Natural killer cell (primary cell): ENCODE data around the gene TPO. TPM values are rescaled to one million over a fixed set of nuclear protein-coding genes. Genes with fewer than 3 reads are reported as not detected.

Experiments used
- ATAC-seq, 3 donors: fragments of 150-1000 bp in 2 of 3; fragments of 200-7000 bp in 1 of 3; cut with Tn5 transposase; 1 replicate in 1 of 3; 2 replicates in 2 of 3; pipeline ENCODE4 v1.10.0; 2021; ENCODE audit warnings: mild to moderate bottlenecking in 2 of 3, moderate library complexity in 2 of 3
- DNase-seq, 2 donors: peaks; one replicate each; pipeline versions ENCODE4 v3.0.0 to v3.0.0-alpha.2; 2013 to 2021; ENCODE audit warnings: mixed read lengths in 1 of 2
- H3K27ac ChIP-seq: one replicate; pipeline ENCODE4 v1.5.1; 2013; ENCODE audit warnings: mild to moderate bottlenecking, low read length
- H3K27me3 ChIP-seq: one replicate; pipeline ENCODE4 v1.6.1; 2013; ENCODE audit warnings: low read length; ENCODE audit not compliant: control insufficient read depth, insufficient read depth
- H3K36me3 ChIP-seq: one replicate; pipeline ENCODE4 v1.6.1; 2013; ENCODE audit warnings: low read length; ENCODE audit not compliant: control insufficient read depth, insufficient read depth
- H3K4me1 ChIP-seq: one replicate; pipeline ENCODE4 v1.6.1; 2013; ENCODE audit warnings: low read length; ENCODE audit not compliant: control insufficient read depth, insufficient read depth
- H3K4me3 ChIP-seq: one replicate; pipeline ENCODE4 v1.5.1; 2013; ENCODE audit warnings: low read length
- H3K9me3 ChIP-seq: one replicate; pipeline ENCODE4 v1.6.1; 2013; ENCODE audit warnings: low read length; ENCODE audit not compliant: control insufficient read depth, insufficient read depth
- H3K27ac Mint-ChIP-seq, 2 donors: one replicate each; pipeline ENCODE4 v1.8.0; 2022; ENCODE audit warnings: mild to moderate bottlenecking in 2 of 2, mixed read lengths in 2 of 2, moderate library complexity in 1 of 2
- H3K27me3 Mint-ChIP-seq, 2 donors: one replicate each; pipeline ENCODE4 v1.8.0; 2022; ENCODE audit warnings: low read depth in 2 of 2, mixed read lengths in 2 of 2
- H3K36me3 Mint-ChIP-seq: one replicate; pipeline ENCODE4 v1.8.0; 2022; ENCODE audit warnings: mixed read lengths
- H3K4me1 Mint-ChIP-seq, 2 donors: one replicate each; pipeline ENCODE4 v1.8.0; 2022; ENCODE audit warnings: mixed read lengths in 2 of 2
- H3K4me3 Mint-ChIP-seq: one replicate; pipeline ENCODE4 v1.8.0; 2022; ENCODE audit warnings: mild to moderate bottlenecking, moderate library complexity, mixed read lengths
- H3K9me3 Mint-ChIP-seq, 2 donors: one replicate each; pipeline ENCODE4 v1.8.0; 2022; ENCODE audit warnings: mixed read lengths in 2 of 2
- CTCF ChIP-seq: fragments of 200-600 bp; IDR thresholded peaks from one replicate; pipeline ENCODE4 v1.8.0; 2022; ENCODE audit warnings: antibody characterized with exemption
- WGBS: methylation state at CpG from one replicate; pipeline ENCODE4 v1.1.7; 2013; ENCODE audit warnings: missing lambda C conversion rate; ENCODE audit not compliant: insufficient coverage; 5-methylcytosine and 5-hydroxymethylcytosine counted together
- intact Hi-C: fragments of 100-400 bp; cut with micrococcal nuclease; formaldehyde crosslinking; loops from one replicate; pipeline ENCODE4 v1.14.2; 2022
- total RNA-seq, 4 donors: library from RNA; stranded (reverse); fragments of 120-200 nt in 1 of 4; gene quantifications; one replicate each; pipeline versions ENCODE4 v1.2.3 to v1.2.4, GENCODE V29; 2013 to 2022

TPO gene
- not detected for total RNA-seq
- total RNA-seq (2013), result not detected

DNA sequence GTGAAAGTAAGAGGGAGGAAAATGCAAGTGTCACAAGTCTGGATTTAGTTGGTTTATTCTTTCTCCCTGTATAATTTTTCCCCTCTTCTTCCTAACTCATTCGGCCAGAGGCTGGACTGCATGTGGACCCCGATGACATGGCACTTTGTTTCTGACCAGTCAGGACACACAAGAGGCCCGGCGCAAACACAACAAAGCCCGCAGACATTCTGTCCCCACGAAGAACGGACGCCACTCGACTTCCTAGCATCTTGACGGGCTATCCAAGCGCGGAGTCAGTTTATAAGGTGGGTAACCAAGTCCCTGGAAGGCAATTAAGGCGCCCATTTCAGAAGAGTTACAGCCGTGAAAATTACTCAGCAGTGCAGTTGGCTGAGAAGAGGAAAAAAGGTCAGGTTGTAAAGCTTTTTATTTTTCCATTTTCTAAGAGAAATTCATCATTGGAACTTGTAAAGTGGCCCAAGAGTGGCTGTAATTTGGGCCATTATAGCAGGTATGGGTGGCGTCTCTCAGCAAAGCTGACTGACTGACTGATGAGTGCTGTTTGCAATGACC, at the start of gene TPO:
Gene TPO (plus strand): TSS at position 308 of the 555 bp plus-strand sequence. CDS start 946 bp downstream, outside the sequence.
- Mint-ChIP-seq H3K27me3 (peaks cover 0 to 11% of the 10 kb centered on the region in 2 donors), H3K36me3 (no peaks in the 10 kb centered on the region), H3K4me1 (no peaks in the 10 kb centered on the region), H3K4me3 (no peak within 1 kb of the TSS), H3K9me3 (no peaks in the 10 kb centered on the region), H3K27ac (no peak within 1 kb of the TSS)
- ATAC-seq, result no peak
- Histone ChIP-seq H3K36me3 (no peaks in the 10 kb centered on the region), H3K27me3 (no peaks in the 10 kb centered on the region), H3K4me1 (no peaks in the 10 kb centered on the region), H3K4me3 (no peak within 1 kb of the TSS), H3K9me3 (no peaks in the 10 kb centered on the region), H3K27ac (no peak within 1 kb of the TSS)
- intact Hi-C loops, result no loop called here
- 92% methylated on average over 15 of the region's 15 CpGs for WGBS
- TF ChIP-seq CTCF, result no peak
- no peak for DNase-seq

DNA sequence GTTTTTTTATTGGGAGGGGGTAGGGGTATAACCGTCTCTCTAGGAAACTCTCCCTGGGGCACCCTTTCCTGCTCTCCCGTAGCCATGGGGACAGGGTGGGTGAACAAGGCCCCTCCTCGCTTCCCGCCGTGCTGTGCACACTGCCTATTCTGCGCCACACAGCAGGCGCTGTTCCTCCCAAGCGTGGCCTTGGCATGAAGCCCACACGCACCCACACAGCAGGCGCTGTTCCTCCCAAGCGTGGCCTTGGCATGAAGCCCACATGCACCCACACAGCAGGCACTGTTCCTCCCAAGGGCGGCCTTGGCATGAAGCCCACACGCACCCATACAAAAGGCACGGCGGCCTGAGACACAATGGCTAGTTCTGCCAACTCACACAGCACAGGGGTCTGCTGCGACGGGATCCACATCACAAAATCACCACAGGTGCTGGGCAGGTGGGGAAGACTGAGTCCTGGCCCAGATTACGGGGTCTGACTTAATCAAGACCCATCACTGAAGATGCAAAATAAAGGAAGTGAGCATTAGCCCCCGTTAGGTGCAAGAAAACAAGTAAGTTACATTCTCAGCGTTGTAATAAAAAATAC, 46.6 kb upstream of the TPO start:
- intact Hi-C loops, result no loop called here
- TF ChIP-seq CTCF, result no peak
- no peaks in the 10 kb centered on the region for H3K4me1 ChIP-seq
- H3K36me3 Mint-ChIP-seq, result no peaks in the 10 kb centered on the region
- no peaks in the 10 kb centered on the region for H3K4me1 Mint-ChIP-seq
- H3K27ac Mint-ChIP-seq, result no peak overlapping the region
- no peaks in the 10 kb centered on the region for H3K9me3 Mint-ChIP-seq
- H3K36me3 ChIP-seq, result no peaks in the 10 kb centered on the region
- no peak overlapping the region for H3K27ac ChIP-seq
- no peaks in the 10 kb centered on the region for H3K9me3 ChIP-seq
- H3K4me3 ChIP-seq, result no peak overlapping the region
- WGBS, result 23% methylated on average over 20 of the region's 20 CpGs
- H3K27me3 ChIP-seq, result no peaks in the 10 kb centered on the region
- peak in 1 of 2 donors; percentile 22 for DNase-seq
- ATAC-seq, result peak in 1 of 3 donors; percentile 21
- H3K27me3 Mint-ChIP-seq, result peaks cover 3 to 46% of the 10 kb centered on the region in 2 donors
- H3K4me3 Mint-ChIP-seq, result no peak overlapping the region

DNA sequence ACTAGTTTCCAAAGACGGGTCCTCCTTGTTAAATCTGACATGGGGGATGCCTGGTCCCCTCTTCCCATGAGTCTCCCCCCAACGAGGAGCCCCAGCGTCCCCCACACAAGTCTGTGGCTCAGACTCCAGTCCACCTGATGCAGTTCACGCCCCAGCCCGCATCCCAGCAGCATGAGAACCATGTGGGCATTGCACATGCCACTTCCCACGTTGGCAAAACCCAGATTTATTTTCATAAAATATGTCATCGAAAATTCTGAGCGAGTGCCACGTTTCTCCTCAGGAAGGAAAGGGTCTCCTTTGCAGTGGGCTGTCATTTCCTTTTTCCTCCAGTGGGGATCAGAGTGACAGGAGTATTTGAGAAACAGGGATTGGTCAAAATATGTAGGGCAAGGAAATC, 45.7 kb upstream of the TPO start:
- no peak for TF ChIP-seq CTCF
- peaks cover 7 to 53% of the 10 kb centered on the region in 2 donors for H3K27me3 Mint-ChIP-seq
- H3K9me3 ChIP-seq, result no peaks in the 10 kb centered on the region
- DNase-seq (no peak), ATAC-seq (no peak)
- no peaks in the 10 kb centered on the region for H3K9me3 Mint-ChIP-seq
- WGBS, result 57% methylated on average over 9 of the region's 9 CpGs
- H3K36me3 ChIP-seq, result no peaks in the 10 kb centered on the region
- no peak overlapping the region for H3K4me3 Mint-ChIP-seq
- no peaks in the 10 kb centered on the region for H3K4me1 Mint-ChIP-seq
- intact Hi-C loops, result no loop called here
- no peak overlapping the region for H3K27ac Mint-ChIP-seq
- H3K36me3 Mint-ChIP-seq, result no peaks in the 10 kb centered on the region
- no peaks in the 10 kb centered on the region for H3K4me1 ChIP-seq
- no peak overlapping the region for H3K27ac ChIP-seq
- H3K27me3 ChIP-seq, result no peaks in the 10 kb centered on the region
- H3K4me3 ChIP-seq, result no peak overlapping the region

GRCh38 chr2:1369905-1370304, 43.4 kb upstream of the TPO start:
- 93% methylated on average over 10 of the region's 10 CpGs for WGBS
- Histone ChIP-seq H3K4me1 (no peaks in the 10 kb centered on the region), H3K27ac (no peak overlapping the region), H3K9me3 (no peaks in the 10 kb centered on the region), H3K4me3 (no peak overlapping the region), H3K27me3 (no peaks in the 10 kb centered on the region), H3K36me3 (no peaks in the 10 kb centered on the region)
- no peak overlapping the region for H3K27ac Mint-ChIP-seq
- no peak overlapping the region for H3K4me3 Mint-ChIP-seq
- ATAC-seq (no peak), DNase-seq (no peak)
- intact Hi-C loops, result no loop called here
- H3K27me3 Mint-ChIP-seq, result peaks cover 7 to 47% of the 10 kb centered on the region in 2 donors
- H3K36me3 Mint-ChIP-seq, result no peaks in the 10 kb centered on the region
- H3K4me1 Mint-ChIP-seq, result no peaks in the 10 kb centered on the region
- TF ChIP-seq CTCF, result no peak
- no peaks in the 10 kb centered on the region for H3K9me3 Mint-ChIP-seq
